Liver (tissue), 9 donors: ENCODE data around the gene MAP2K4. TPM values are rescaled to one million over a fixed set of nuclear protein-coding genes. Genes with fewer than 3 reads are reported as not detected.

Experiments used
- DNase-seq: peaks from one replicate; pipeline ENCODE4 v3.0.0-alpha.2; 2017; ENCODE audit warnings: low spot score
- H3K27ac ChIP-seq, 2 donors: one replicate each; pipeline ENCODE4 v1.7.0; 2013; ENCODE audit warnings: inconsistent platforms in 2 of 2, low read length in 2 of 2, control low read depth in 1 of 2, low read depth in 1 of 2, mild to moderate bottlenecking in 1 of 2
- H3K27me3 ChIP-seq, 4 donors: one replicate each; pipeline versions ENCODE4 v1.6.1 to v1.7.0; 2013; ENCODE audit warnings: low read length in 3 of 4, inconsistent platforms in 1 of 4, mild to moderate bottlenecking in 1 of 4, moderate library complexity in 1 of 4; ENCODE audit not compliant: control insufficient read depth in 4 of 4, insufficient read depth in 4 of 4
- H3K36me3 ChIP-seq, 4 donors: one replicate each; pipeline versions ENCODE4 v1.6.1 to v1.7.0; 2013; ENCODE audit warnings: low read length in 3 of 4, mild to moderate bottlenecking in 3 of 4, low read depth in 1 of 4, moderate library complexity in 1 of 4; ENCODE audit not compliant: control insufficient read depth in 4 of 4, insufficient read depth in 3 of 4
- H3K4me1 ChIP-seq, 4 donors: one replicate each; pipeline versions ENCODE4 v1.6.1 to v1.7.0; 2013; ENCODE audit warnings: low read length in 3 of 4, mild to moderate bottlenecking in 3 of 4, moderate library complexity in 1 of 4; ENCODE audit not compliant: control insufficient read depth in 4 of 4, insufficient read depth in 4 of 4
- H3K4me3 ChIP-seq, 3 donors: one replicate each; pipeline versions ENCODE4 v1.6.1 to v1.7.0; 2013; ENCODE audit warnings: low read length in 3 of 3, control low read depth in 1 of 3, low read depth in 1 of 3, mild to moderate bottlenecking in 1 of 3
- H3K9ac ChIP-seq, 2 donors: one replicate each; pipeline ENCODE4 v1.7.0; 2013; ENCODE audit warnings: low read length in 2 of 2, mild to moderate bottlenecking in 2 of 2, moderate library complexity in 2 of 2, control low read depth in 1 of 2, low read depth in 1 of 2
- H3K9me3 ChIP-seq, 4 donors: one replicate each; pipeline versions ENCODE4 v1.6.1 to v1.7.0; 2013; ENCODE audit warnings: low read length in 3 of 4; ENCODE audit not compliant: control insufficient read depth in 4 of 4
- ATF3 ChIP-seq: IDR thresholded peaks from 2 replicates; pipeline ENCODE4 v1.6.1; 2016; ENCODE audit warnings: antibody characterized with exemption
- CTCF ChIP-seq: fragments of 150-350 bp; IDR thresholded peaks from 2 replicates; pipeline ENCODE4 v1.5.1; 2017; ENCODE audit warnings: improper control_type of control experiment, low read depth, low read length; ENCODE audit not compliant: missing input control
- EGR1 ChIP-seq, 2 donors: IDR thresholded peaks; 2 replicates each; pipeline ENCODE4 v1.6.1; 2016 to 2018; ENCODE audit warnings: antibody characterized with exemption in 2 of 2, low read depth in 2 of 2
- FOXA1 ChIP-seq: IDR thresholded peaks from 2 replicates; pipeline ENCODE4 v1.6.1; 2016; ENCODE audit warnings: antibody characterized with exemption
- FOXA2 ChIP-seq: IDR thresholded peaks from 2 replicates; pipeline ENCODE4 v1.6.1; 2016; ENCODE audit warnings: antibody characterized with exemption
- GABPA ChIP-seq, 2 donors: IDR thresholded peaks in 1 of 2; conservative IDR thresholded peaks in 1 of 2; 2 replicates each; pipeline ENCODE4 v1.6.1; 2016; ENCODE audit warnings: antibody characterized with exemption in 2 of 2, mild to moderate bottlenecking in 1 of 2, moderate library complexity in 1 of 2
- HNF4A ChIP-seq, 2 donors: conservative IDR thresholded peaks; 2 replicates each; pipeline ENCODE4 v1.6.1; 2016; ENCODE audit warnings: antibody characterized with exemption in 2 of 2, mild to moderate bottlenecking in 2 of 2
- HNF4G ChIP-seq: IDR thresholded peaks from 2 replicates; pipeline ENCODE4 v1.6.1; 2016; ENCODE audit warnings: antibody characterized with exemption
- JUND ChIP-seq, 2 donors: IDR thresholded peaks; 2 replicates each; pipeline ENCODE4 v1.6.1; 2016; ENCODE audit warnings: antibody characterized with exemption in 2 of 2
- MAX ChIP-seq: IDR thresholded peaks from 2 replicates; pipeline ENCODE4 v1.6.1; 2016; ENCODE audit warnings: antibody characterized with exemption
- NR2F2 ChIP-seq: IDR thresholded peaks from 2 replicates; pipeline ENCODE4 v1.6.1; 2016; ENCODE audit warnings: antibody characterized with exemption
- RAD21 ChIP-seq, 2 donors: IDR thresholded peaks; 2 replicates each; pipeline ENCODE4 v1.6.1; 2016; ENCODE audit warnings: antibody characterized with exemption in 2 of 2, mild to moderate bottlenecking in 2 of 2
- REST ChIP-seq: IDR thresholded peaks from 2 replicates; pipeline ENCODE4 v1.6.1; 2016; ENCODE audit warnings: antibody characterized with exemption, mild to moderate bottlenecking
- RXRA ChIP-seq, 2 donors: IDR thresholded peaks; 2 replicates each; pipeline ENCODE4 v1.6.1; 2017 to 2018; ENCODE audit warnings: antibody characterized with exemption in 2 of 2, mild to moderate bottlenecking in 1 of 2
- SP1 ChIP-seq: IDR thresholded peaks from 2 replicates; pipeline ENCODE4 v1.6.1; 2018; ENCODE audit warnings: antibody characterized with exemption, mild to moderate bottlenecking
- TAF1 ChIP-seq: conservative IDR thresholded peaks from 2 replicates; pipeline ENCODE4 v1.6.1; 2016; ENCODE audit warnings: antibody characterized with exemption, mild to moderate bottlenecking
- YY1 ChIP-seq: IDR thresholded peaks from 2 replicates; pipeline ENCODE4 v1.6.1; 2016; ENCODE audit warnings: antibody characterized with exemption, mild to moderate bottlenecking
- ZBTB33 ChIP-seq: IDR thresholded peaks from 2 replicates; pipeline ENCODE4 v1.6.1; 2016; ENCODE audit warnings: antibody characterized with exemption
- WGBS: extraction: QIAGEN DNeasy Blood & Tissue Kit; methylation state at CpG from one replicate; pipeline ENCODE4 v1.1.7; 2013; 5-methylcytosine and 5-hydroxymethylcytosine counted together
- polyA plus RNA-seq, 2 donors: library from polyadenylated mRNA; stranded (reverse) in 1 of 2; unstranded in 1 of 2; fragments of 200-250 nt in 1 of 2; fragments of >200 nt in 1 of 2; fragmentation: Nextera tagmentation in 1 of 2; extraction: Ambion mirVana in 1 of 2; gene quantifications; one replicate each; pipeline versions ENCODE4 v1.2.1 to v1.2.3, GENCODE V29; 2013 to 2015
- total RNA-seq, 2 donors: library from RNA; depleted of rRNA; stranded (reverse); fragments of >200 nt; gene quantifications; one replicate each; pipeline ENCODE4 v1.2.3, GENCODE V29; 2014
- donor health status: healthy.
- donor health status: healthy.
- donor health status: healthy.
- donor health status: healthy.
- donor health status: healthy.

The MAP2K4 gene
- total and polyA plus RNA-seq, 4 donors = 9.2 to 23.8 (median 14.7) TPM

- H3K27ac ChIP-seq = no peak overlapping the region
- H3K9ac ChIP-seq = no peak overlapping the region
- H3K4me3 ChIP-seq = no peak overlapping the region
- 83% methylated on average over 2 of the region's 2 CpGs for WGBS
- peaks cover 0 to 16% (median 7%) of the 10 kb centered on the region in 4 donors for H3K36me3 ChIP-seq
- TF ChIP-seq NR2F2 = no peak
- no peak for TF ChIP-seq HNF4G
- TF ChIP-seq EGR1 (IDR thresholded peaks at IDR 0.05; ENCODE audit: low read depth in 2 of 2) = no peak
- TF ChIP-seq MAX = no peak
- TF ChIP-seq ATF3 = no peak
- no peak for TF ChIP-seq TAF1
- TF ChIP-seq RAD21 (IDR thresholded peaks at IDR 0.05) = no peak
- TF ChIP-seq SP1 = no peak
- no peak for TF ChIP-seq GABPA (IDR thresholded peaks at IDR 0.05 in 1 of 2, conservative IDR thresholded peaks at IDR 0.05 in 1 of 2)
- TF ChIP-seq YY1 = no peak
- no peak for TF ChIP-seq FOXA2
- TF ChIP-seq JUND (IDR thresholded peaks at IDR 0.05) = no peak
- TF ChIP-seq FOXA1 = no peak
- no peak for TF ChIP-seq RXRA (IDR thresholded peaks at IDR 0.05)
- no peak for TF ChIP-seq REST
- TF ChIP-seq CTCF = no peak
- TF ChIP-seq HNF4A (conservative IDR thresholded peaks at IDR 0.05) = no peak
- H3K27me3 ChIP-seq = no peaks in the 10 kb centered on the region
- no peaks in the 10 kb centered on the region for H3K9me3 ChIP-seq
- no peak for DNase-seq
- no peaks in the 10 kb centered on the region for H3K4me1 ChIP-seq
Measured at GRCh38 chr17:12078791-12079190, 58.1 kb downstream of the MAP2K4 start.

GRCh38 chr17:12081720-12082119 lies 61.0 kb downstream of the MAP2K4 start:
- Histone ChIP-seq H3K4me1 (peaks cover 0 to 4% (median 2%) of the 10 kb centered on the region in 4 donors), H3K36me3 (peaks cover 0 to 16% (median 5%) of the 10 kb centered on the region in 4 donors), H3K4me3 (no peak overlapping the region), H3K27me3 (no peaks in the 10 kb centered on the region), H3K9ac (no peak overlapping the region), H3K9me3 (no peaks in the 10 kb centered on the region), H3K27ac (no peak overlapping the region)
- WGBS = 86% methylated on average over 8 of the region's 8 CpGs
- DNase-seq = no peak
- no peak for TF ChIP-seq ZBTB33
- no peak for TF ChIP-seq TAF1
- TF ChIP-seq HNF4A (conservative IDR thresholded peaks at IDR 0.05) = no peak
- TF ChIP-seq RAD21 (IDR thresholded peaks at IDR 0.05) = no peak
- no peak for TF ChIP-seq MAX
- no peak for TF ChIP-seq NR2F2
- TF ChIP-seq ATF3 = no peak
- TF ChIP-seq HNF4G = no peak
- TF ChIP-seq REST = no peak
- no peak for TF ChIP-seq FOXA1
- no peak for TF ChIP-seq EGR1 (IDR thresholded peaks at IDR 0.05; ENCODE audit: low read depth in 2 of 2)
- no peak for TF ChIP-seq FOXA2
- no peak for TF ChIP-seq SP1
- no peak for TF ChIP-seq YY1
- no peak for TF ChIP-seq RXRA (IDR thresholded peaks at IDR 0.05)
- TF ChIP-seq JUND (IDR thresholded peaks at IDR 0.05) = no peak
- no peak for TF ChIP-seq GABPA (IDR thresholded peaks at IDR 0.05 in 1 of 2, conservative IDR thresholded peaks at IDR 0.05 in 1 of 2)
